A549 treated with Hydrocortisone at 1 μM for 4 hours (cell line): ENCODE results near the gene NPM3. TPM values are rescaled to one million over a fixed set of nuclear protein-coding genes. Genes with fewer than 3 reads are reported as not detected.

Experiments used
- total RNA-seq: library from RNA; stranded (reverse); fragments of 200-300 nt; extraction: Qiagen RNA extraction; gene quantifications from 5 replicates; pipeline ENCODE4 v1.2.3, GENCODE V29; 2022

NPM3 gene, protein sequence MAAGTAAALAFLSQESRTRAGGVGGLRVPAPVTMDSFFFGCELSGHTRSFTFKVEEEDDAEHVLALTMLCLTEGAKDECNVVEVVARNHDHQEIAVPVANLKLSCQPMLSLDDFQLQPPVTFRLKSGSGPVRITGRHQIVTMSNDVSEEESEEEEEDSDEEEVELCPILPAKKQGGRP
- 104 to 130 TPM (median 119 TPM) in 5 replicates for total RNA-seq

DNA sequence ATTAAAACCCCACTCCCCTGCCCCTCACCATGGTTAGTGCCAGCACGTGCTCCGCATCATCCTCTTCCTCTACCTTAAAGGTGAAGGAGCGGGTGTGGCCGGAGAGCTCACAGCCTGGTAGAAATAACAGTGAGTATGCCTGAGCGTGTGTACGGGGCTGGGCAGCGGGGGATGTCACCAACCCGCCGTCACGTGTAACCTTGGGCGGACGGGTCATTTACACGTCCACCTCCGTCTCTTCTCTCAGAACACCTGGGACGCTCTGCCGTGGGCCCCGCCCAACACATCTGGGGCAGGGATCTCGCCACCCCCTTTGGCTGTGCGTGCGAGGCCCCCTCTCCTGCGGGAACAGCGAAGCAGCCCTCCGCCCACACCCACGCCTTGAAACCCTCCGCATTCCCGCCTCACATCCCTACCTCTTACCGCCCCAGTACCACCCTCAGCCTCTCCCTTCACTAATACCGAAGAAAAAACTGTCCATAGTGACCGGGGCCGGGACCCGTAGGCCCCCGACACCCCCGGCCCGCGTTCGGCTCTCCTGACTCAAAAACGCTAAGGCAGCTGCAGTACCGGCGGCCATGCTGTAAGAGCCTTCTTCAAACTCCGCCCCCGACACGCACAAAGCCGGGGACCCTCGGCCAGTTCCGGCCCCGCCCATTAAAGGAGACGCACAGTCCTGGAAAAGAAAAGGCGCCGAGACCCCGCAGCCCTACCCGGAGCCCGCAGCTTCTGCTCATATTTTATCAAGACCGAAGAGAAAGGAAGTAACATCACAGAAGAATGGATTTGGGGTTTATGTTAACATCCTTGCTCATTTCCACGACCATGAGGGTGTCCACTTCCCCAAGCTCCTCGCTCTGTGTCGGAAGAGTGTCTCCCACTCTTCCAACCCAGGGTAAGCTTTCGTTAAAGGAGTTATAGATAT is at the start of gene NPM3:
TSS of gene NPM3 (minus strand) at position 636 of the 925 bp plus-strand sequence. CDS start at position 580, 56 bp downstream.

DNA sequence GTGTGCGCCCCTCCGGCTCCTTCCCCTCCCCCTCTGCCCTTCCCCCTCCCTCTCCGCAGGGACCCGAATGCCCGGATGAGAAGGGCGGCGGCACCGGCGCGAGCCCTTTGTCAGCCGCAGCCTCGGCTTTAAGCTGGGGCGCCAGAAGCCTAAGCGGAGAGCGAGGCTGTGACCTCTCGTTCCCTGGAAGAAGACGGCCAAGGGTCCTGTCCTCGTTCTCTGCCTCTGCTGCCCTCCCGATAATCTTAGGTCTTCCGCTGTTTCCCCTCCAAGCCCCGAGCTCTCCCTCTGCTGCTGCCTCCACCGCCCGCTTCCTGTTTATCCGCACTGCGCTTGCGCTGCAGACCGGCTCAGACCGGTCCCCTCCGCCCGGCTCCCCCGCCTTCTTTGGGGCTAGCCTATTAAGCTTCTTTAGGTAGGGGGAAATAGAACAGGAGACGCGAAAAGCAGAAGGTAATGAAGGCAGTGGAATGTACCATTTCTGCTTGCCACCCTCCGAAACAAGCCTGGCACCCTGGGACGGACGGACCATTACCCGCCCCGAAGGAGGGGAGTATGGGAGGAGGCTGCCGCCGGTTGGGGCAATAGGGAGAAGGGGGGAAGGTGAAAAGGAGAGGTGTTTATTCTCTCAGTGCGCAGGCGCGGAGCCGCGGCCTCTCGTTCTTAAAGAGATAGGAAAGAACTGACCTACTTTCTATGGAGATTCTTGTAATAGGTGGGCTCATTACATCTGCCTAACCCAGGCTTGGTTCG is 35.0 kb upstream of the NPM3 start, which contains the start of gene OGA:
TSS of gene OGA (minus strand) at position 326 of the 753 bp plus-strand sequence. CDS start 422 bp downstream, outside the sequence.

DNA sequence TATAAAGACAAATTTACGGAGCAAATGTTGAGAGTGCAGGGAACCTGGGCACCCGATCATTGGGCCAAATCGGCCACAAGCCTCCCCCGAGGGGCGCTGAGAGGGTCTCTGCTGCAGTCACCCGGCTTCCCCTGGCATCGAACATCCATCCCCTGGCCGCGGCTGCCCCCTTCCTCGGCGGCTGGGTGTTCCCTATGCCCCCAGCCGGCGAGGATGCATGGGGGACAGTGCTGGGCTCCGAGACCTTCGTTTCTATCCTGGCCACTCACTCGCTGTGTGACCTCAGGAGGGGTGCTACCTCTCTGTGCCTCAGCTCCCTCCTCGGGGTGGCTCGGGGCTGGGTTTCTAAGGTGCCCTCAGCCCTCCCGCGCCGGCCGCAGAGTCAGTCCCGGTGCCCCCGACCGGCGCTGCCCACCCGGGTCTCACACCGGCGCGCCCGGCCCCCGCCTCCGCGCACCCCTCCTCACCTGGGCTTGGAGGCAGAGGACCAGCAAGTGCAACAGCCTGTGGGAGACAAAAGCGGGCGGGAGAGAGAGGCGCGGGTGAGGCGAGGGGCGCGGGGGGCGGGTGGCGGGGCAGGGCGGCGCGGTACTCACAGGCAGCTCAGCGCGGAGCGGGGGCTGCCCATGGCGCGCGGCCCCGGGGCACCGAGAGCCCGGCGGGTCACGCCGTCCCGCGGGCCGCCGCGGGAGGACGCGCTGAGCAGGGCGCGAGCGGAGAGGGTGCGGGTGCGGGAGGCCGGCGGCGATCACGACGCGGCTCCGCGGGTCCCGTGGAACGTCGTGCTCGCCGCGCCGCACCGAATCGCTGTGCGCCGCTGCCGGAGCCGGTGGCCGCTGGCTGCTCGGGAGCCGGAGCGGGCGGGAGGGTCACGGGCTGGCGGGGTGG is 7.7 kb downstream of the NPM3 start, which contains the start of gene FGF8:
TSS of gene FGF8 (minus strand) at position 842 of the 888 bp plus-strand sequence. CDS start at position 628, 214 bp downstream.

Other genes with a start within 250 kb of the NPM3 start
- gene POLL, start 195.2 kb downstream of the NPM3 start, total RNA-seq, result 13.9 to 17.5 TPM (median 15.9 TPM) in 5 replicates
- 32.8 to 36.5 TPM (median 33.5 TPM) in 5 replicates for gene DPCD, start 195.1 kb downstream of the NPM3 start, total RNA-seq
- 21.2 to 29.9 TPM (median 21.7 TPM) in 5 replicates for gene FBXW4, start 88.3 kb downstream of the NPM3 start, total RNA-seq
- gene FGF8, start 7.3 kb downstream of the NPM3 start, total RNA-seq, result not detected in 5 replicates
- gene OGA, start 35.0 kb upstream of the NPM3 start, total RNA-seq, result 56.7 to 90.1 TPM (median 65.9 TPM) in 5 replicates
- 0.49 to 0.98 TPM (median 0.75 TPM) in 5 replicates for gene KCNIP2, start 60.4 kb upstream of the NPM3 start, total RNA-seq